NCI-H1048 (cell line): Measurements from ENCODE around the gene SERGEF.

Experiments
- DNase-seq: peaks from one replicate; lab custom pipeline; 2025; lab: John Stamatoyannopoulos, UW

The SERGEF gene

GRCh38 chr11:17813391-17814059, 199.3 kb downstream of the SERGEF start:
- DNase-seq = no peak

- no peak for DNase-seq
Measured at GRCh38 chr11:17812865-17813187, 200.0 kb downstream of the SERGEF start.

- no peak for DNase-seq
Measured at GRCh38 chr11:17812091-17812864, 200.6 kb downstream of the SERGEF start.

GRCh38 chr11:17811352-17811751, 201.5 kb downstream of the SERGEF start:
- no peak for DNase-seq

- no peak for DNase-seq
Measured at GRCh38 chr11:17810746-17811145, 202.1 kb downstream of the SERGEF start.

- DNase-seq = no peak
Measured at GRCh38 chr11:17810041-17810440, 202.8 kb downstream of the SERGEF start.

- no peak for DNase-seq
Measured at GRCh38 chr11:17807034-17807433, 205.8 kb downstream of the SERGEF start.

GRCh38 chr11:17805873-17806272, 207.0 kb downstream of the SERGEF start:
- DNase-seq = no peak

GRCh38 chr11:17805043-17805442, 207.8 kb downstream of the SERGEF start:
- DNase-seq = no peak

GRCh38 chr11:17803754-17804334, 209.0 kb downstream of the SERGEF start:
- DNase-seq = no peak

- DNase-seq = no peak
Measured at GRCh38 chr11:17802491-17802890, 210.4 kb downstream of the SERGEF start.

GRCh38 chr11:17801166-17801565, 211.7 kb downstream of the SERGEF start:
- no peak for DNase-seq

GRCh38 chr11:17799147-17799546, 213.7 kb downstream of the SERGEF start:
- DNase-seq = no peak

- no peak for DNase-seq
Measured at GRCh38 chr11:17798716-17799115, 214.1 kb downstream of the SERGEF start.

- no peak for DNase-seq
Measured at GRCh38 chr11:17798253-17798652, 214.6 kb downstream of the SERGEF start.

- DNase-seq = no peak
Measured at GRCh38 chr11:17796154-17796553, 216.7 kb downstream of the SERGEF start.

GRCh38 chr11:17794981-17795380, 217.9 kb downstream of the SERGEF start:
- no peak for DNase-seq

- DNase-seq = no peak
Measured at GRCh38 chr11:17793642-17794170, 219.1 kb downstream of the SERGEF start.

GRCh38 chr11:17792161-17792560, 220.7 kb downstream of the SERGEF start:
- DNase-seq = no peak

- DNase-seq = no peak
Measured at GRCh38 chr11:17791144-17791543, 221.7 kb downstream of the SERGEF start.

GRCh38 chr11:17790453-17790852, 222.4 kb downstream of the SERGEF start:
- no peak for DNase-seq

GRCh38 chr11:17788084-17788483, 224.8 kb downstream of the SERGEF start:
- no peak for DNase-seq
